K562 (cell line): Measurements from ENCODE around the gene SPSB1. TPM values are rescaled to one million over a fixed set of nuclear protein-coding genes. Genes with fewer than 3 reads are reported as not detected.

ENCODE experiments used
- ATAC-seq: fragments of 200-7000 bp; cut with Tn5 transposase; 3 replicates; pipeline ENCODE4 v1.9.1; 2020; ENCODE audit warnings: moderate library complexity
- BruUV-seq: library from RNA; stranded (reverse); fragments of 400-500 nt; replicated peaks from 2 replicates; lab custom pipeline; 2021; lab: Mats Ljungman, UMichigan
- CTCF ChIA-PET: fragments of 300-600 bp; formaldehyde crosslinking; extraction: SDS; loops from one replicate; lab custom pipeline; 2021; ENCODE audit warnings: low intra/inter-chr PET ratio; lab: Yijun Ruan, JAX
- POLR2A ChIA-PET: fragments of 300-600, 350-650 bp; sonication (Branson Sonifier 250); formaldehyde crosslinking; extraction: SDS; loops from one replicate; lab custom pipeline; 2021; ENCODE audit warnings: antibody characterized with exemption, inconsistent platforms; lab: Yijun Ruan, JAX
- DNase-seq, 4 experiments: peaks; one replicate each; pipeline versions ENCODE4 v3.0.0 to v3.0.0-alpha.2; 2011 to 2018; ENCODE audit warnings: low spot score in 3 of 4, mixed read lengths in 3 of 4; ENCODE audit errors: extremely low read depth in 1 of 4
- FAIRE-seq: peaks from 2 replicates; lab custom pipeline; 2011; peaks lifted over from hg19 to GRCh38; lab: Jason Lieb, UNC
- H2AFZ ChIP-seq: 2 replicates; pipeline ENCODE4 v1.6.0; 2011; ENCODE audit warnings: low read depth, low read length, control low read depth, inconsistent platforms
- H3K27ac ChIP-seq: fragments of 200-600 bp; 3 replicates; pipeline ENCODE4 v1.8.0; 2011; ENCODE audit warnings: low read depth, mild to moderate bottlenecking, control low read depth, inconsistent platforms, low read length, moderate library complexity, mixed read lengths; ENCODE audit errors: extremely low read depth
- H3K27me3 ChIP-seq, 2 experiments: fragments of 300-600 bp in 1 of 2; 2 replicates in 1 of 2; 3 replicates in 1 of 2; pipeline versions ENCODE4 v1.6.0 to v1.8.0; 2011; ENCODE audit warnings: inconsistent platforms in 2 of 2, low read length in 2 of 2, mild to moderate bottlenecking in 1 of 2, mixed read lengths in 1 of 2, moderate library complexity in 1 of 2; ENCODE audit not compliant: control insufficient read depth in 2 of 2, insufficient read depth in 2 of 2
- H3K36me3 ChIP-seq: fragments of 300-600 bp; 3 replicates; pipeline ENCODE4 v1.8.0; 2011; ENCODE audit warnings: mild to moderate bottlenecking, low read length, inconsistent platforms; ENCODE audit not compliant: control insufficient read depth, insufficient read depth
- H3K4me1 ChIP-seq, 2 experiments: fragments of 200-600 bp in 1 of 2; replicated peaks in 1 of 2; 2 replicates in 1 of 2; 3 replicates in 1 of 2; pipeline versions ENCODE4 v1.5.1 to v1.8.0; 2011; ENCODE audit warnings: inconsistent platforms in 2 of 2, low read length in 2 of 2, mild to moderate bottlenecking in 1 of 2, mixed read lengths in 1 of 2, moderate library complexity in 1 of 2; ENCODE audit not compliant: control insufficient read depth in 2 of 2, insufficient read depth in 2 of 2
- H3K4me2 ChIP-seq: 2 replicates; pipeline ENCODE4 v1.6.1; 2011; ENCODE audit warnings: low read length, control low read depth, inconsistent platforms, mixed read lengths; ENCODE audit not compliant: insufficient read depth
- H3K4me3 ChIP-seq: fragments of 200-600 bp; sonication (generic), shearing (Covaris generic); 2 replicates; pipeline ENCODE4 v1.5.1; 2016; ENCODE audit warnings: control low read depth, inconsistent platforms
- H3K79me2 ChIP-seq: fragments of 200-600 bp; 3 replicates; pipeline ENCODE4 v1.8.0; 2011; ENCODE audit warnings: low read length, inconsistent platforms; ENCODE audit not compliant: control insufficient read depth, insufficient read depth
- H3K9ac ChIP-seq, 2 experiments: 2 replicates each; pipeline versions ENCODE4 v1.6.0 to v1.6.1; 2011; ENCODE audit warnings: low read depth in 2 of 2, low read length in 2 of 2, control low read depth in 1 of 2, inconsistent platforms in 1 of 2, mild to moderate bottlenecking in 1 of 2, mixed read lengths in 1 of 2; ENCODE audit not compliant: insufficient read depth in 1 of 2
- H3K9me1 ChIP-seq: one replicate; pipeline ENCODE4 v1.6.0; 2011; ENCODE audit warnings: inconsistent platforms, mild to moderate bottlenecking, low read length, moderate library complexity; ENCODE audit not compliant: control insufficient read depth, insufficient read depth
- H3K9me3 ChIP-seq: replicated peaks from 2 replicates; pipeline ENCODE4 v1.5.1; 2011; ENCODE audit warnings: low read depth, low read length, inconsistent platforms; ENCODE audit not compliant: control insufficient read depth, insufficient read depth
- H4K20me1 ChIP-seq: replicated peaks from 2 replicates; pipeline ENCODE4 v1.6.1; 2011; ENCODE audit warnings: low read length, inconsistent platforms, mixed read lengths; ENCODE audit not compliant: control insufficient read depth, insufficient read depth
- MCM2 ChIP-seq: fragments of 450-650 bp; IDR thresholded peaks from 2 replicates; pipeline ENCODE4 v1.6.1; 2017; ENCODE audit warnings: low read depth, mild to moderate bottlenecking
- ZFP36 ChIP-seq: fragments of 150-350 bp; IDR thresholded peaks from 2 replicates; pipeline ENCODE4 v1.6.1; 2018; ENCODE audit warnings: low read length, low read depth; ENCODE audit not compliant: partially characterized antibody
- WGBS: fragments of 100-300 bp; shearing (Covaris generic); methylation state at CpG from one replicate; pipeline ENCODE4 v1.1.6; 2016; ENCODE audit warnings: low coverage, mixed read lengths; ENCODE audit not compliant: insufficient coverage; ENCODE audit errors: missing lambda C conversion rate; 5-methylcytosine and 5-hydroxymethylcytosine counted together
- in situ Hi-C: fragments of 300-500 bp; cut with MboI; formaldehyde crosslinking; loops from 4 replicates; pipeline ENCODE4 v1.15.0; 2018; ENCODE audit warnings: inconsistent platforms, mixed read lengths
- intact Hi-C: fragments of 100-400 bp; cut with micrococcal nuclease; formaldehyde crosslinking; loops from 2 replicates; pipeline ENCODE4 v1.14.2; 2022
- polyA plus RNA-seq, 8 experiments: library from polyadenylated mRNA; depleted of rRNA in 4 of 8; stranded (reverse) in 5 of 8; unstranded in 3 of 8; fragments of >200 nt; fragmentation: Nextera tagmentation in 2 of 8; fragmentation: Illumina TruSeq in 1 of 8; extraction: Ambion mirVana in 2 of 8; extraction: Trizol in 1 of 8; gene quantifications; 2 replicates each; pipeline versions ENCODE4 v1.2.1 to v1.2.3, GENCODE V29; 2011 to 2014; ENCODE audit warnings: inconsistent platforms in 1 of 8, missing spikeins in 1 of 8
- total RNA-seq, 7 experiments: library from RNA; depleted of rRNA in 6 of 7; stranded (reverse); fragments of >200 nt in 6 of 7; fragmentation: Illumina TruSeq in 2 of 7; extraction: Trizol in 2 of 7; gene quantifications; 2 replicates each; pipeline versions ENCODE4 v1.2.1 to v1.2.3, GENCODE V29; 2011 to 2021; ENCODE audit warnings: low replicate concordance in 1 of 7
- TF ChIP-seq, protein P1 (sequence below), 2 experiments: fragments of 250-450 bp in 1 of 2; fragments of 450-650 bp in 1 of 2; sonication (Bioruptor Pico) in 1 of 2; IDR thresholded peaks; 2 replicates each; pipeline versions ENCODE4 v1.6.1 to v1.8.0; 2016 to 2021; ENCODE audit warnings: mild to moderate bottlenecking in 2 of 2, moderate library complexity in 2 of 2, missing compliant biosample characterization in 1 of 2, missing genetic modification characterization in 1 of 2

Gene SPSB1
- total and polyA plus RNA-seq, 9 of the 15 experiments (the other 6 are each of a cell fraction or from before 2014, with no cell fraction given) = 0.06 to 0.35 (median 0.14) TPM; not detected in 6

- TF ChIP-seq ZFP36 (peak; percentile 34), MCM2 (no peak)
- TF ChIP-seq, protein P1, sequence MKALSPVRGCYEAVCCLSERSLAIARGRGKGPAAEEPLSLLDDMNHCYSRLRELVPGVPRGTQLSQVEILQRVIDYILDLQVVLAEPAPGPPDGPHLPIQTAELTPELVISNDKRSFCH (CRISPR knock-in tag; IDR thresholded peaks at IDR 0.05) = no peak
- TF ChIP-seq, protein P1 (tag; IDR thresholded peaks at IDR 0.05) = no peak
- BruUV-seq = no TSS peak
- H3K27me3 ChIP-seq = peaks cover 44 to 94% of the 10 kb centered on the region in 2 experiments; a peak in 4 of 5 replicates
- no peak overlapping the region for H2AFZ ChIP-seq
- H3K9ac ChIP-seq = no peak overlapping the region
- in situ Hi-C loops (no loop called here), intact Hi-C loops (no loop called here)
- no peak overlapping the region for H3K4me3 ChIP-seq
- H3K9me3 ChIP-seq = no peaks in the 10 kb centered on the region
- no peaks in the 10 kb centered on the region for H3K9me1 ChIP-seq
- ChIA-PET POLR2A (interaction anchor here (0.6 kb wide), 1 partner anchor 288 kb away, joined by 3 read pairs; no protein-coding TSS in a partner anchor), CTCF (no interaction called here)
- H3K79me2 ChIP-seq = no peaks in the 10 kb centered on the region
- no peak for FAIRE-seq
- no peak for DNase-seq
- no peak for ATAC-seq
- no peak overlapping the region for H3K27ac ChIP-seq
- H3K4me2 ChIP-seq = no peak overlapping the region
- H3K36me3 ChIP-seq = no peaks in the 10 kb centered on the region
- H3K4me1 ChIP-seq = peaks cover 0 to 24% of the 10 kb centered on the region in 2 experiments; a peak in 3 of 5 replicates
- WGBS = 5% methylated on average over 11 of the region's 11 CpGs
- peaks cover 26% of the 10 kb centered on the region for H4K20me1 ChIP-seq
These were observed 22.2 kb downstream of the SPSB1 start for GRCh38 chr1:9314711-9315379.
